K562 (cell line): ENCODE data around the gene BPTF. TPM values are rescaled to one million over a fixed set of nuclear protein-coding genes. Genes with fewer than 3 reads are reported as not detected.

Experiments used
- GABPB1 ChIP-seq: sonication (generic); formaldehyde crosslinking; IDR thresholded peaks from 2 replicates; pipeline ENCODE4 v1.8.0; 2022; ENCODE audit warnings: mild to moderate bottlenecking, missing genetic modification reagents
- KAT2B ChIP-seq: IDR thresholded peaks from one replicate; pipeline ENCODE4 v1.6.1; 2012; ENCODE audit warnings: low read depth, mild to moderate bottlenecking, control low read depth, inconsistent platforms, low read length, moderate library complexity
- MTA3 ChIP-seq: fragments of 450-650 bp; formaldehyde crosslinking; IDR thresholded peaks from 2 replicates; pipeline ENCODE4 v1.6.1; 2017; ENCODE audit warnings: mild to moderate bottlenecking, borderline replicate concordance
- RBM22 ChIP-seq: fragments of 200-400 bp; formaldehyde crosslinking; IDR thresholded peaks from 2 replicates; pipeline ENCODE4 v1.6.1; 2018; ENCODE audit warnings: low read length, low read depth; ENCODE audit not compliant: poor library complexity, severe bottlenecking
- SMARCC2 ChIP-seq: fragments of 450-650 bp; IDR thresholded peaks from 2 replicates; pipeline ENCODE4 v1.6.1; 2017; ENCODE audit warnings: antibody characterized with exemption, moderate library complexity, mild to moderate bottlenecking, low read depth
- STAG1 ChIP-seq: sonication (generic); formaldehyde crosslinking; IDR thresholded peaks from 2 replicates; pipeline ENCODE4 v1.5.0; 2020; ENCODE audit warnings: missing genetic modification reagents, borderline replicate concordance
- polyA plus RNA-seq, 8 experiments: library from polyadenylated mRNA; depleted of rRNA in 4 of 8; stranded (reverse) in 5 of 8; unstranded in 3 of 8; fragments of >200 nt; fragmentation: Nextera tagmentation in 2 of 8; fragmentation: Illumina TruSeq in 1 of 8; extraction: Ambion mirVana in 2 of 8; extraction: Trizol in 1 of 8; gene quantifications; 2 replicates each; pipeline versions ENCODE4 v1.2.1 to v1.2.3, GENCODE V29; 2011 to 2014; ENCODE audit warnings: inconsistent platforms in 1 of 8, missing spikeins in 1 of 8
- total RNA-seq, 7 experiments: library from RNA; depleted of rRNA in 6 of 7; stranded (reverse); fragments of >200 nt in 6 of 7; fragmentation: Illumina TruSeq in 2 of 7; extraction: Trizol in 2 of 7; gene quantifications; 2 replicates each; pipeline versions ENCODE4 v1.2.1 to v1.2.3, GENCODE V29; 2011 to 2021; ENCODE audit warnings: low replicate concordance in 1 of 7
- TF ChIP-seq, protein P1 (sequence below): sonication (generic); formaldehyde crosslinking; IDR thresholded peaks from 2 replicates; pipeline ENCODE4 v1.9.0; 2022; ENCODE audit warnings: mild to moderate bottlenecking, missing genetic modification reagents
- TF ChIP-seq, protein P2 (sequence below): sonication (generic); formaldehyde crosslinking; IDR thresholded peaks from 2 replicates; pipeline ENCODE4 v1.8.0; 2022; ENCODE audit warnings: missing genetic modification reagents, mild to moderate bottlenecking, moderate library complexity, borderline replicate concordance
- TF ChIP-seq, protein P3 (sequence below): fragments of 450-650 bp; IDR thresholded peaks from 2 replicates; pipeline ENCODE4 v1.6.1; 2018; ENCODE audit warnings: mild to moderate bottlenecking, low read depth; ENCODE audit not compliant: partially characterized antibody

BPTF gene
- total and polyA plus RNA-seq, 9 of the 15 experiments (the other 6 are each of a cell fraction or from before 2014, with no cell fraction given), result 12.5 to 52.1 (median 26.9) TPM

DNA sequence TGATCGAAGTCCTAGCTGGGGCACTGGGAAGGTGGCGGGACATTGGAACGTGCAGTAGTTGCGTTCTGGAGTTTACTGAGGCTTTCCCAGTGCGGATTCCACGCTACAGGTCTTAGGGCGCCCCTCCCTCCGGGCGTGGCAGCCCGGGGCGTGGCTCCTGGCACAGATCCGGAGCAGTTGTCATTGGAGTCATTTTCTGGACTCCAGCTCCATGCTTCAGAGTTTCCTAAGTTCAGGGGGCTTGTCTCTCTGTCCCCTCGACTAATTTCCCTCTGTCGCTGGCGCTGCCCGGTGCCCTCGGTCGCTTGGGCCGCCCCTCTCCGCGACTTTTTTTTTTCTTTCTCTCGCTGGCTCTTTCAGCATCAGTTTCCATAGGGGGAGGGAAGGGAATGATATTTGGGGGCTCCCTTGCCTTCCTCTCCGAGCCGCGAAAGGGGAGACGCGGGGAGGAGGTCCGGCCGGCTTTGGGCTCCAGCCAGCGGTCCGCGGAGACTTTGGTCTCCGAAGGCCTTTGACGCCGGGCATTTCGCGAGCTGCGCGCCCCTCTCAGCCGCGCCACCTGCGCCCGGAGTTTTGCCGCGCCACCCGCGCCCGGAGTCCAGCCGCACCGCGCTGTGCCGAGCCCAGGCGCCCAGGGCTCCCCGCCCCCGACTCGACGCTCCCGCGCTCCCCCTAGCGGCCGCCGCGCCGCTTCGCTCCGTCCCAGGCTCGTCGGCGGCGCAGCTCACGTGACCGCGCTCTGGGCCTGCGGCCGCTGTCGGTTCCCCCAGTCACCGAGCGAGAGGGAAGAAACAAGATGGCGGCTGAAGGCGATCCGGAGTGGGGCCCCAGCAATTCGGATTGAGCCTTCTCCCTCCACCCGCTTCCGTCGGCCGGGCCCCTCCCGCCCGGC is at the start of gene BPTF (continued):
- TF ChIP-seq, protein P1, sequence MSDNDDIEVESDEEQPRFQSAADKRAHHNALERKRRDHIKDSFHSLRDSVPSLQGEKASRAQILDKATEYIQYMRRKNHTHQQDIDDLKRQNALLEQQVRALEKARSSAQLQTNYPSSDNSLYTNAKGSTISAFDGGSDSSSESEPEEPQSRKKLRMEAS, result peak; percentile 70
- TF ChIP-seq KAT2B, result no peak
- peak; percentile 58; the same call in 1 of the 2 replicates for TF ChIP-seq GABPB1 (CRISPR knock-in tag)
- TF ChIP-seq MTA3, result peak; percentile 78
- no peak for TF ChIP-seq SMARCC2
- TF ChIP-seq RBM22, result peak; percentile 70
- TF ChIP-seq STAG1, result peak; percentile 51
- TF ChIP-seq, protein P2, sequence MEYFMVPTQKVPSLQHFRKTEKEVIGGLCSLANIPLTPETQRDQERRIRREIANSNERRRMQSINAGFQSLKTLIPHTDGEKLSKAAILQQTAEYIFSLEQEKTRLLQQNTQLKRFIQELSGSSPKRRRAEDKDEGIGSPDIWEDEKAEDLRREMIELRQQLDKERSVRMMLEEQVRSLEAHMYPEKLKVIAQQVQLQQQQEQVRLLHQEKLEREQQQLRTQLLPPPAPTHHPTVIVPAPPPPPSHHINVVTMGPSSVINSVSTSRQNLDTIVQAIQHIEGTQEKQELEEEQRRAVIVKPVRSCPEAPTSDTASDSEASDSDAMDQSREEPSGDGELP (CRISPR knock-in tag), result peak; percentile 36; the same call in 1 of the 2 replicates
- TF ChIP-seq, protein P3, sequence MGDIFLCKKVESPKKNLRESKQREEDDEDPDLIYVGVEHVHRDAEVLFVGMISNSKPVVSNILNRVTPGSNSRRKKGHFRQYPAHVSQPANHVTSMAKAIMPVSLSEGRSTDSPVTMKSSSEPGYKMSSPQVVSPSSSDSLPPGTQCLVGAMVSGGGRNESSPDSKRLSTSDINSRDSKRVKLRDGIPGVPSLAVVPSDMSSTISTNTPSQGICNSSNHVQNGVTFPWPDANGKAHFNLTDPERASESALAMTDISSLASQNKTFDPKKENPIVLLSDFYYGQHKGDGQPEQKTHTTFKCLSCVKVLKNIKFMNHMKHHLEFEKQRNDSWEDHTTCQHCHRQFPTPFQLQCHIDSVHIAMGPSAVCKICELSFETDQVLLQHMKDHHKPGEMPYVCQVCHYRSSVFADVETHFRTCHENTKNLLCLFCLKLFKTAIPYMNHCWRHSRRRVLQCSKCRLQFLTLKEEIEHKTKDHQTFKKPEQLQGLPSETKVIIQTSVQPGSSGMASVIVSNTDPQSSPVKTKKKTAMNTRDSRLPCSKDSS, result no peak
